ENCODE measurements around the gene RC3H1.

- TF ChIP-seq BCL6 (CRISPR knock-in tag; IDR thresholded peaks at IDR 0.05) (no peak), ZNF347 (CRISPR knock-in tag; IDR thresholded peaks at IDR 0.05; ENCODE audit: low read depth) (no peak), KLF16 (IDR thresholded peaks at IDR 0.05) (no peak), ZNF3 (CRISPR knock-in tag; IDR thresholded peaks at IDR 0.05) (no peak), EGR1 (conservative IDR thresholded peaks at IDR 0.05) (no peak), ZBTB1 (CRISPR knock-in tag; IDR thresholded peaks at IDR 0.05; ENCODE audit: borderline replicate concordance, low read depth) (no peak), CTCF (IDR thresholded peaks at IDR 0.05 in 2 of 3, conservative IDR thresholded peaks at IDR 0.05 in 1 of 3; ENCODE audit: insufficient read depth in 2 of 3, low read depth in 1 of 3, low read length in 3 of 3) (no peak), CC2D1A (IDR thresholded peaks at IDR 0.05) (no peak), FOS (IDR thresholded peaks at IDR 0.05; ENCODE audit: extremely low read depth, insufficient read length) (no peak)
- TF ChIP-seq, protein P1, sequence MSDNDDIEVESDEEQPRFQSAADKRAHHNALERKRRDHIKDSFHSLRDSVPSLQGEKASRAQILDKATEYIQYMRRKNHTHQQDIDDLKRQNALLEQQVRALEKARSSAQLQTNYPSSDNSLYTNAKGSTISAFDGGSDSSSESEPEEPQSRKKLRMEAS (CRISPR knock-in tag; IDR thresholded peaks at IDR 0.05), result no peak
Measured at GRCh38 chr1:174036798-174037197, 14.6 kb upstream of the RC3H1 start.

Data from K562 (cell line).